Posterior cingulate gyrus (tissue), 11 donors: ENCODE data around the gene CUBN.
A peak's percentile ranks its signal among the peaks of the same experiment; 100 is the strongest.

Experiments used
- DNase-seq, 10 donors: peaks; one replicate each; pipeline versions ENCODE4 v3.0.0 to v3.0.0-alpha.2; 2020 to 2021; ENCODE audit warnings: mixed read lengths in 3 of 10
- intact Hi-C: fragments of 100-400 bp; cut with DNase I; formaldehyde crosslinking; loops from one replicate; pipeline ENCODE4 v1.15.1; 2023

CUBN gene

DNA sequence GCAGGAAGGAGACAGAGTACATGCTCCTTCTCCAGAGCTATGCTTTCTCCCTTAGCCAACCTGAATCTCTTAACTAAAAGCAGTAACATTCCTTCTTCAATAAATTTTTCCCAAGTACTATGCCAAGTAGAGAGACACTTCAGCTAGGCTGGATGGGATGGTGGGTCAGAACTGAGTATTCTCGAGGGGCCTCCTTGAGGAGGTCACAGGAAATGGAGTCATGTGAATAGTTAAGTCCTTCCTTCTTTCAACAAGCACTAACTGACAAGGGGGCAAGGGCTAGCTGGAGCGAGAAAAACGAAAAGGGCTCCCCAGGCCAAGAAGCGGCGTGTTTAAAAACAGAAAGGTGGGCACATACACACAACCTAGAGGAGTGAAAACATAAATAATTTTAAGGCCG lies 317.8 kb downstream of the CUBN start:
- DNase-seq = no peak
- intact Hi-C loops = no loop called here

DNA sequence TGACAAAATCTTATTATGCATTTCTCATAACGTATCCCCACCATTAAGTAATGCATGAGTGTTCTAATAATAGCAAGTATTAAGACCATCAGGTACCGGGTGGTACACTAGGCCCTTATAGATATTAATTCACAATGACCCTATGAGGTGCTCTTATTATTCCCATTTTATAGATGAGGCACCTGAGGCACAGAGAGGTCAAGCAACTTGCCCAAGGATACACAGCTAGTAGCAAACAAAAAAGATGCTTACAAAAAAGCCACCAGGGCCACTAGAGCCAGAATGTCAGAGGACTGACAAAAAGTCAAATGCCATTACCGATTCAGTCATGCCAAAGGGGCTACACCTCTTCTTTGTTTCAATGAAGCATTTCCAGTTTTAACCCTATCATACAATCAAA lies 318.3 kb downstream of the CUBN start:
- intact Hi-C loops = no loop called here
- DNase-seq = no peak

GRCh38 chr10:16809074-16809718 lies 320.4 kb downstream of the CUBN start:
- DNase-seq = peak in 5 of 10 donors; percentile 45 to 89 (median 52)

DNA sequence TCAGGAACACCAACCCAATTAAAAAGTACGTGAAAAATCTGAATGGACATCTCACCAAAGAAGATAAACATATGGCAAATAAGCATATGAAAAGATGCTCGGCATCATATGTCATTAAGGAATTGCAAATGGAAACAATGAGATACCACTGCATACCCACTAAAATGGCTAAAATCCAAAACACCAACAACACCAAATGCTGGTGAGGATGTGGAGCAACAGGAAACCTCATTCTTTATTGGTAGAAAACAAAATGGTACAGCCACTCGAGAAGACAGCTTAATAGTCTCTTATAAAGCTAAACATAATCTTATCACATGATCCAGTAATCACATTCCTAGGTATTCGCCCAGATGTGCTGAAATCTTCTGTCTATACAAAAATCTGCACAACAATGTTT lies 325.5 kb downstream of the CUBN start:
- intact Hi-C loops = no loop called here
- no peak for DNase-seq

More at GRCh38 chr10:16809074-16809718, 320.4 kb downstream of the CUBN start:
- intact Hi-C loops = loop anchor here (5.0 kb wide), 1 partner anchor 907 kb away; no protein-coding TSS in a partner anchor

- DNase-seq = no peak
- intact Hi-C loops = no loop called here
Observed at GRCh38 chr10:16803464-16803863, 326.1 kb downstream of the CUBN start.

GRCh38 chr10:16799621-16800020 lies 330.0 kb downstream of the CUBN start:
- intact Hi-C loops = no loop called here
- no peak for DNase-seq

GRCh38 chr10:16798571-16798970 lies 331.0 kb downstream of the CUBN start:
- no peak for DNase-seq
- intact Hi-C loops = no loop called here

DNA sequence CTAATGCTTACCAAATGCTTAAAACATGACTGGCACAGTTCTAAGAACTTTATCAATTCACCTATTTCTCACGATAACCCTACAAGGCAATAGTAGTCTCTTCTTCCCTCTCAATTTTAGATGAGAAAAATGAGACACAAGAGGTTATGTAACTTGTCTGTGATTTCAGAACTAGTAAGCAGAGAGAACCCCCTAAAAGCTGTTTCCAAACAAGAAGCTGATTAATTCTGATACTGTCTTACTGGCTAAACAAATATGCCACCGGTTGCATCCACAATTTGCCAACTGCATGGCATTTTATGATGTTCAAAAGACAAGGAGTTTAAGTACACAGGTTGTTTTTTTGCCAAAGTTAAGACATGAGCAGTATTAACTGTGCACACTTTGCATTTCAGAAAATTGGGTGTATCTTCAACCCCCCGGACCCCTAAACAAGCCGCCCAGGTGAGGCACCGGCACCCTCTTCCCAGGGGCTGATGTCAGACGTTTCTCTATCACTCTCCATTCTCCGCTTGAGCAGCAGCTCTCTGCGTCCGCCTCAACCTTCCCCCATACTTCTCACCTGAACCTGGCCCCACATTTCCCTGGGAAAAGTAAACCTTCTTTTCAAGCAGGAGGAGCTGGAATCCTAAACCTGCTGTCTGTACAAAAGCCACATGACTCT lies 334.1 kb downstream of the CUBN start:
- intact Hi-C loops = no loop called here
- DNase-seq = no peak

GRCh38 chr10:16794005-16794404 lies 335.6 kb downstream of the CUBN start:
- intact Hi-C loops = no loop called here
- no peak for DNase-seq

GRCh38 chr10:16792675-16793074 lies 336.9 kb downstream of the CUBN start:
- no peak for DNase-seq
- intact Hi-C loops = no loop called here

GRCh38 chr10:16789765-16790164 lies 339.8 kb downstream of the CUBN start:
- DNase-seq = no peak

GRCh38 chr10:16789261-16789660 lies 340.4 kb downstream of the CUBN start:
- DNase-seq = no peak
- intact Hi-C loops = no loop called here

More at GRCh38 chr10:16789765-16790164, 339.8 kb downstream of the CUBN start:
- intact Hi-C loops = no loop called here

GRCh38 chr10:16788778-16789177 lies 340.8 kb downstream of the CUBN start:
- DNase-seq = no peak
- intact Hi-C loops = no loop called here

DNA sequence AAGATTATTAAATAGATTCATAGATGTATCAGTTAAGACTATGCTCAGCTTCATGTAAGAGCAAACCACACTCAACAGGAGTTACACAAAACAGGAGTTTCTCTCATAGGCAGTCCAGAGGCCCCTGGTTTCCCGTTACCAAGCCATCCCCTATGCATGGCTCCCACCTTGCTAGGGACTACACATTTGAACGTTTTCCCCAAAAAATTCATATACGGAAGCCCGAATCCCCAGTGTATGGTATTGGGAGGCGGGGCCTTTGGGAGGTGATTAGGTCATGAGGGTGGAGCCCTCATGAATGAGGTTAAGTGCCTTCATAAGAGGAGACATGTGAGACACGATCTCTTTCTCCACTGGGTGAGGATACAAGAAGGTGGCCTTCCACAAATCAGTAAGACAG lies 341.5 kb downstream of the CUBN start:
- intact Hi-C loops = no loop called here
- no peak for DNase-seq

GRCh38 chr10:16787361-16787791 lies 342.2 kb downstream of the CUBN start:
- intact Hi-C loops = no loop called here
- DNase-seq = no peak

GRCh38 chr10:16780338-16780880 lies 349.2 kb downstream of the CUBN start:
- no peak for DNase-seq
- intact Hi-C loops = no loop called here

DNA sequence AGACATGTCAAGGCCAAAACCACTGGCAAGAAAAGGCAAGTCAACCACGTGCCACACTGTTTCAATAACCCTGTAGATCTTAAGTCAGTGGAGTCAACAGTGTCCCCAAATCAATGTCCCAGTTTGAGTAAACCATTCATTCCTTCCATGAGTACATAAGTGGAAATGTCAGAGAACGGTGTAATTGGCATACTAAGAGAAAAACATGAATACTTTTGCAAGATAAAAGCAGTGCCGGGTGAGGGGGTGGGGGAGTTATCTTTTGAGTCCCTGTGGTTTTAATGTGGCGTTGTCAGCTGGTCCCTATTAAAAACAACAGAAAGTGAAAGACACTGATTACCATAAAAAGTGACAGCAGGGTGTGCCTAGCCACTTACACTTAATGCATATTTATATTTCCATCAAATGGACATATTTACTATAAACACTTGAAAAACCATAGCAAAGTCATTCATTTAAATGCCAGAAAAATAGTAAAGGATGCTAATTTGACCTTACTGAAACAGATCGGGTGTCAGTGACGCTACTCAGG lies 350.2 kb downstream of the CUBN start:
- intact Hi-C loops = no loop called here
- no peak for DNase-seq

- intact Hi-C loops = loop anchor here (2.0 kb wide), 1 partner anchor 875 kb away; no protein-coding TSS in a partner anchor
- no peak for DNase-seq
Observed at GRCh38 chr10:16777473-16778370, 351.9 kb downstream of the CUBN start.

DNA sequence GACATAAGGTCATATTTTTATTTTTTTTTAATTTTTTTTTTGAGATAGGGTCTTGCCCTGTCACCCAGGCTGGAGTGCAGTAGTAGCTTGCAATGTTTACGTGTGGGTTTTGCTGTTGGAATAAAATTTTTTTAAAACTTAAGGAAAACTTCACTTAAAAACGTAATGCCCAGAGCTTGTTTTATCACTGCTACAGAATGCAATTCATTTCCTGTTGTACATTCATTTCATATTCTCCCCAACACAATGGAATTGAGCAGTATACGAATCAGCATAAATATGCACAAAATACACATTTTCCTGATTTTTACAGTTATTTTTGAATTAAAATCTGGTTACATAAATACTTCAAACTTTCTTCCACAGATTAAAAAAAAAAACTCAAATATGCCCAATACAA lies 352.7 kb downstream of the CUBN start:
- no peak for DNase-seq
- intact Hi-C loops = loop anchor here (2.0 kb wide), 1 partner anchor 874 kb away; no protein-coding TSS in a partner anchor
